DMS53 (cell line): ENCODE measurements around the gene SLC38A8.
A peak's percentile ranks its signal among the peaks of the same experiment; 100 is the strongest.

Source experiments
- DNase-seq: peaks from one replicate; lab custom pipeline; 2025; lab: John Stamatoyannopoulos, UW

SLC38A8 gene

GRCh38 chr16:83996481-83997252, 45.9 kb downstream of the SLC38A8 start:
- peak; percentile 44 for DNase-seq

- DNase-seq, result peak; percentile 92
Observed at GRCh38 chr16:83995754-83996153, 46.8 kb downstream of the SLC38A8 start.

DNA sequence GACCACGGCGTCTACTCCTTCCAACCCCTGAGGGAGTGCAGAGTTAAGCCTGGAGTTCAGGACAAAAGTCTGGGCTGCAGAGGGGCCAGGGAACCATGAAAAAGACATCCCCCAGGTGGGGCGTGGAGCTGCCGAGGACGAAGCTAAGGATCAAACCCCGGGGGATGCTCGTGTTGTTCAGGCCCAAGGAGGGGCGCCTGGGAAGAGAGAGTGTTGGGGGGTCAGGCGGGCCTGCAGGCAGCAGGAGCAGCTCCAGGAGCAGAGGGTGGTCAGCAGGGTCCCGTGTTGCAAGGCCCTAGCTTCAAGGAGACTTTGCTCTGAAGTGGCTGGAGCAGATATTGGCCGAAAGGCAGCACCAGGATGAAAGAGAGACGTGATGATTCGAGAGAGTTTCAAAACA, 47.9 kb downstream of the SLC38A8 start:
- DNase-seq, result no peak

GRCh38 chr16:83994087-83994486, 48.5 kb downstream of the SLC38A8 start:
- DNase-seq, result peak; percentile 25

- DNase-seq, result peak; percentile 5
Observed at GRCh38 chr16:83992624-83993023, 50.0 kb downstream of the SLC38A8 start.

GRCh38 chr16:83990492-83990891, 52.1 kb downstream of the SLC38A8 start:
- DNase-seq, result no peak

- no peak for DNase-seq
Observed at GRCh38 chr16:83989300-83989699, 53.3 kb downstream of the SLC38A8 start.

DNA sequence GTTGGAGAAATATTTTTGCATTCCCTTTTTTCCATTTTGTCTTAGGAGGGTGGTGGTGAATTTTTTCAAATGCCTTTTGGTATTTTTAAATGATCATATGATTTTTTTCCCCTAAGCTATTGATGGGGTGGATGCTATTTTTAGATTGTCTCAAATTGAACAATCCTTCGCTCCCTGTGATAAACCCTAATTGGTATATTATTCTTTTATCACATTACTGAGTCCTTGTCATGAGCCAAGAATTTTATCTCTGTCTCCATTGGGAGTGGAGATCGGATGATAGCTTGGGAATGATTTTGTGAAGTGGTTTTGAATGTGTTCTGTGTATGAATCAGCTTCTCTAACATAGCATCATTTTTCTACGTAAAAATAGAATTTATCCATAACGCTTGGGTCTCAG, 59.1 kb downstream of the SLC38A8 start:
- DNase-seq, result no peak

- no peak for DNase-seq
Observed at GRCh38 chr16:83981799-83982198, 60.8 kb downstream of the SLC38A8 start.

DNA sequence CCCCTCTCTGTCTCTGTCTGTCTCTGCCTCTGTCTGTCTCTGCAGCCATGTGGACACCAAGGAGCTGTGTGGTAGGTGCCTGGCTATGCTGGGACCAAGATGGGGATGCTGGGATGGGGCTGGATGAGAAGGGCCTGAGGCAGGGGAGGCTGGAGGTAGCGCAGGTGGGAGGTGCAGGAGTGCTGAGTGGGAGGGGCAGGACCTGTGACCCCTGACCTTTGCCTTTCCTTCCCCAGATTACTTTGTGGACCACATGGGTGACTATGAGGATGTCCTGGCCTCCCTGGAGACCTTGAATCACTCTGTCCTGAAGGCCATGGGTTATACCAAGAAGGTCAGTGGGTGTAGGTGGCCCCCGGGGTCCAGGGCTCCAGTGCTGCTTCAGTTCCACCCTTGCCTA, 61.8 kb downstream of the SLC38A8 start:
- DNase-seq, result no peak

- no peak for DNase-seq
Observed at GRCh38 chr16:83979441-83979840, 63.2 kb downstream of the SLC38A8 start.

DNA sequence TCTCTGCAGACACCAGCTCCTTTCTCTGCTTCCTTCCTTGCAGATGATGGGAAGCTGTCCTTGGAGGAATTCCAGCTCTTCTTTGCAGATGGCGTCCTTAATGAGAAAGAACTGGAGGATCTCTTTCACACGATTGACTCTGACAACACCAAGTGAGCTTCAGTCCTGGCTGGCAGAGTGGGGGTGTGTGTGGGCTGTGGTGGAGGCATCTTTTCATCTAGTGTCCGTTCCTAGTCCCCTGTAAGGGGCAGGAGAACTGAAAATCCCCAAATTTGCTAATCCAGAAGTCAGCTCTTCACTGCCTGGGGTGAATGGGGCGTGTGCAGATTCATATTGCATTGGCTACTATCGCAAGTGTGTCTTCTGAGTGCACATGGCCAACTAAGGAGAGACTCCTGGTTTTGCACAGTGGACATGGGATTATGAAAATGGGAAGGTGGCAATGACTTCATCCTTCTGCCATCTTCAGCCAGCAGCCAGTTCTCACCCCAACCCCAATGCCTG, 64.1 kb downstream of the SLC38A8 start:
- DNase-seq, result no peak

DNA sequence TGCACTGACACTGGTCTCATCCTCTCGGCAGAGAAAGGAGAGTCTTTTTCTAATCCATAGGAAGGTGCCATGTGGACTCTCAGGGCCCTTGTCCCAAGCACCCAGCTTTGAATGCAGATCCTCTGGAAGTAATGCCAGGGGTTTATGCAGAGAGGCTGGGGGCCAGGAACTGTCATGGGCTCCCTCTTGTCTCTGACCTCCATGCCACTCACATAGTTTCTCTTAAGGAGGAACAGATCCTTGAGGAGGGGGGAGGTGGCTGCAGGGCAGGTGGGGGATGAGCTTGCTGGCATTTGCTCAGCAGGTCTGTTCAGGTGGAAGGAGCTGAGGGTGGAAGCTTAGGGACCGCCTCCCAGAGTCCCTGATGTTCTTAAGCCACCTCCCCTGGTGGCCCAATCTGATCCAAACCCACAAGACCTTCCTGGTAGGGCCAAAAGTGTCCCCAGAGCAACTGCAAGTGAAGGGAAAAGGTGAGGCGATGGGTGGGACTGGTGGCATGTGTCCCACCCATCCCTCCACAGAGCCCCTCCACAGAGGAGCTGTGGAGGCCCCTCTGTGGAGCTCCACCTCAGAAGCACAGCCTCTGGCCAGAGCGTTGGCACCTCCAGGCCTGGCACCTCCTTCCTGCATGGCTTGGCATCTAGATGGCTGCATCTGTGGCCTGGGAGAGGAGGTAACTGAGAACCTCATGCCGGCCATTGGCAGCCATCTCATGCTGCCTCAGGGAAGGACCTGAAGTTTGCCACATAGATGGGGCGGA, 65.4 kb downstream of the SLC38A8 start:
- DNase-seq, result no peak

GRCh38 chr16:83975590-83976260, 66.9 kb downstream of the SLC38A8 start:
- DNase-seq, result no peak

DNA sequence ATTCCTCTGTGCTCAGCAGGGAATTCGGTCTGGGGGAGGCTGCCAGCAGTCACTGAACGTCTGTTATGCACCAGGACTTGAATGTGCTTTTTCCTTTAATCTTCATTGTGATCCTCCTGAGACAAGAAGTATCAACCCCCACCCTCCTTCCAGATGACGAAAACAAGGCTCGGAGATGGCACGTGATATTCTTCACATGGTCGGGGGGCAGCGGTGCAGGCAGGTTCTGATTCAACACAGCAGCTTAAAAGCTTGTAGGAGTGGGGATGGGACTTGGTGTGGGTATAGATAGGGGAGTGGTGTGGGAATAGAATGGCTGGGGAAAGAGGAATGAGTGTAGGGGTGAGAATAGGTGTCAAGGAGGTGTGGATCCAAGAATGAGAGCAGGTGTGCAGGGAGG, 68.1 kb downstream of the SLC38A8 start:
- no peak for DNase-seq

- DNase-seq, result no peak
Observed at GRCh38 chr16:83973581-83974385, 68.8 kb downstream of the SLC38A8 start.

- DNase-seq, result no peak
Observed at GRCh38 chr16:83973077-83973476, 69.5 kb downstream of the SLC38A8 start.

- DNase-seq, result no peak
Observed at GRCh38 chr16:83972256-83973008, 70.2 kb downstream of the SLC38A8 start.

- peak; percentile 10 for DNase-seq
Observed at GRCh38 chr16:83971165-83972130, 71.1 kb downstream of the SLC38A8 start.

DNA sequence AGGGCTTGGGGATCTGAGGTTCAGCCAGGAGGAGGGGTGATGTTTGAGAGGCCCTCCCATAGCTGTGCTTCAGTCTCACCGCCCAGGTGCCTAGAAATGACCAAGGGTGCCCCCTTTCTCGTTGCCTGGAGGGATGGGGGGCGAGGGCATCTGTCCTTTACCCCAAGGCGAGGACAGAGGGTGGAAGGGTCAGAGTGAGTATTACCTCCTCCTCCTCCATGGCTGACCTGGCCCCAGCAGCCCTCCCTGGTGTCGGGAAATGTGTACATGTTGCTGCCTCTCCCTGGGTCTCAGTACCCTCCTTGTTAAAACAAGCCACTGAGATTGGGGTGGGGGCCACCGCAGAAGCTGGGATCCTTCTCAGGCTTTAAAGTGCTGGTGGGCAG, 72.2 kb downstream of the SLC38A8 start:
- no peak for DNase-seq
